RWPE2 (cell line): ENCODE data around the gene GPR137B.

ENCODE experiments used
- ATAC-seq: fragments of 200-7000 bp; cut with Tn5 transposase; 3 replicates; pipeline ENCODE4 v1.9.1; 2021; ENCODE audit warnings: low read depth
- DNase-seq: peaks from one replicate; pipeline ENCODE4 v3.0.0-alpha.2; 2020; ENCODE audit warnings: low spot score
- H3K27ac ChIP-seq: fragments of 450-650 bp; 2 replicates; pipeline ENCODE4 v1.5.1; 2017; ENCODE audit warnings: mild to moderate bottlenecking; ENCODE audit not compliant: poor library complexity, severe bottlenecking
- H3K27me3 ChIP-seq: fragments of 250-450 bp; sonication (Bioruptor Pico); 2 replicates; pipeline ENCODE4 v1.5.1; 2021; ENCODE audit warnings: mild to moderate bottlenecking, moderate library complexity; ENCODE audit not compliant: insufficient read depth, poor library complexity, severe bottlenecking
- H3K36me3 ChIP-seq: fragments of 250-450 bp; sonication (Bioruptor Pico); 2 replicates; pipeline ENCODE4 v1.5.1; 2020; ENCODE audit warnings: low read depth, mild to moderate bottlenecking, moderate library complexity
- H3K4me1 ChIP-seq: fragments of 250-450 bp; sonication (Bioruptor Pico); 2 replicates; pipeline ENCODE4 v1.5.1; 2021; ENCODE audit warnings: mild to moderate bottlenecking, moderate library complexity; ENCODE audit not compliant: insufficient read depth, poor library complexity, severe bottlenecking
- H3K4me3 ChIP-seq: fragments of 250-450 bp; sonication (Bioruptor Pico); 2 replicates; pipeline ENCODE4 v1.5.1; 2021; ENCODE audit warnings: mild to moderate bottlenecking, moderate library complexity; ENCODE audit not compliant: severe bottlenecking
- H3K9me3 ChIP-seq: fragments of 250-450 bp; sonication (Bioruptor Pico); 2 replicates; pipeline ENCODE4 v1.5.1; 2021; ENCODE audit warnings: mild to moderate bottlenecking, moderate library complexity; ENCODE audit not compliant: severe bottlenecking
- TF ChIP-seq, protein P1 (sequence below): fragments of 450-650 bp; IDR thresholded peaks from one replicate; pipeline ENCODE4 v1.5.1; 2017; ENCODE audit warnings: mild to moderate bottlenecking, moderate library complexity; ENCODE audit not compliant: poor library complexity, severe bottlenecking

GPR137B gene

DNA sequence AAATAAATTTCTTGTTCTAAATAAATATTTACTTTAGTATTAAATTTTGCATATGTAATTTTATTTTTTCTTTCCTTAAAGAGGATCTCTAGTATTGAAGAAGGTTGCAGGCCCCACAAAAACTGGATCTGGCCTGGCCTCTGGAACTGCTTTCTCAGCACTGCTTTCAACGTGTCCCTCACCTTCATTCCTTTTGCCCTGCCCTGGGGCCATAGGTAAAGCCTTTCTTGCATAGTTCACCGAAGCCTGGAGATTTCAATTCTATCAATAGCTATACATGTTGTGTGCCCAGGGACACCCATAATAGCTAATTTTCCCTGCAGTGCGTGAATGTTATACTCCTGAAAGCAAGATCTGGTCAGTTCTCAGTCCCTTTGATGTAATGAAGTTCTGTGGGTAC, 12.0 kb upstream of the GPR137B start:
- H3K4me1 ChIP-seq, result no peaks in the 10 kb centered on the region
- H3K9me3 ChIP-seq, result no peaks in the 10 kb centered on the region
- H3K4me3 ChIP-seq, result no peak overlapping the region
- no peaks in the 10 kb centered on the region for H3K27me3 ChIP-seq
- TF ChIP-seq, protein P1, sequence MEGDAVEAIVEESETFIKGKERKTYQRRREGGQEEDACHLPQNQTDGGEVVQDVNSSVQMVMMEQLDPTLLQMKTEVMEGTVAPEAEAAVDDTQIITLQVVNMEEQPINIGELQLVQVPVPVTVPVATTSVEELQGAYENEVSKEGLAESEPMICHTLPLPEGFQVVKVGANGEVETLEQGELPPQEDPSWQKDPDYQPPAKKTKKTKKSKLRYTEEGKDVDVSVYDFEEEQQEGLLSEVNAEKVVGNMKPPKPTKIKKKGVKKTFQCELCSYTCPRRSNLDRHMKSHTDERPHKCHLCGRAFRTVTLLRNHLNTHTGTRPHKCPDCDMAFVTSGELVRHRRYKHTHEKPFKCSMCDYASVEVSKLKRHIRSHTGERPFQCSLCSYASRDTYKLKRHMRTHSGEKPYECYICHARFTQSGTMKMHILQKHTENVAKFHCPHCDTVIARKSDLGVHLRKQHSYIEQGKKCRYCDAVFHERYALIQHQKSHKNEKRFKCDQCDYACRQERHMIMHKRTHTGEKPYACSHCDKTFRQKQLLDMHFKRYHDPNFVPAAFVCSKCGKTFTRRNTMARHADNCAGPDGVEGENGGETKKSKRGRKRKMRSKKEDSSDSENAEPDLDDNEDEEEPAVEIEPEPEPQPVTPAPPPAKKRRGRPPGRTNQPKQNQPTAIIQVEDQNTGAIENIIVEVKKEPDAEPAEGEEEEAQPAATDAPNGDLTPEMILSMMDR, result no peak
- DNase-seq (no peak), ATAC-seq (no peak)
- no peak overlapping the region for H3K27ac ChIP-seq
- H3K36me3 ChIP-seq, result no peaks in the 10 kb centered on the region

DNA sequence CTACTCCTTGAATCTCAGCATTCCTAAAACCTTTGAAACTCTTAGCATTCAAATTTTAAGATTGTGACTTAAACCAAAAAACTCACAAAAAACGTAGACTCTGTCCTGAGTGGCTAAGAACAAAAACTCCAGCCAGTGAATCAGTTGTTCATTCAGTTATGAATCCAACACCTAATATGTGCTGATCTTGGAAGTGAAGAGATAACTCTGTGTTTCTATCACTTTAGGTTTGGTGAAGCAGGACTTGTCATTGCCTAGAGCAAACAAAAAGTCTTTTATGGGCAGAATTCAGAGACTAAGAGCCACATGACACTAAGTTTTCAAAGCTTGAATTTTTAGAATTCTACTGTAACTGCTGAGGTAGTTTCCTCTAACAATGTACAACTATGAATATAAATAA, 10.4 kb upstream of the GPR137B start:
- TF ChIP-seq, protein P1, result no peak
- H3K4me1 ChIP-seq, result no peaks in the 10 kb centered on the region
- no peaks in the 10 kb centered on the region for H3K27me3 ChIP-seq
- no peak for DNase-seq
- no peak overlapping the region for H3K4me3 ChIP-seq
- no peaks in the 10 kb centered on the region for H3K9me3 ChIP-seq
- no peak overlapping the region for H3K27ac ChIP-seq
- no peak for ATAC-seq
- no peaks in the 10 kb centered on the region for H3K36me3 ChIP-seq

DNA sequence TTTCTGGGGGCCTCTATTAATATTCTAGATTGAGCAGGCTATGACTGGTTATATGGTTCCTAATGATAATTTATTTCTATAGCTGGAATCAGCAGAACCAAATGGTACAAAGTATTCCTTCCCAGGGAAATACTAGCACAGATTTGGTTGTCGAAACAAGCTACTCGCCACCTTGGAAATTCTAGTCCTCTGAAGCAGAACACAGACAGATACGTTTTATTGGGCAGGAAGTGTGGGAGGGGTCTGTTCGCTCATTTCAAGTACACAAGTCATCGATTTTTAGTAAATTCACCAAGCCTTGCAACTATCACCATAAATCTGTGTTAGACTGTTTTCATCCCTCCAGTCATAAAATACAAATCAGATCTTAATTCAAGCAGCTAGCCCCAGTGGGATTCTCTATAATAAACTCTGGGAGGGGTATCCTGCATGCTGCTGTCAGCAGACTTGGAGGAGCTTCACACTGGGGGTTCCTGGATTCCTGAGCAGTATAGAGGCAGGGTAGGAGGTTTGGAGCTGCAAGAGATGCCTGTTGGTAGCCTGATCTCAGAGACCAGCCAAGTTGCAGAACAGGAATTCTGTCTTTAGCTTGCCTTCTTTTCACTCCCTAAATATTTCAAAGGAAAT, 9.8 kb upstream of the GPR137B start:
- H3K4me1 ChIP-seq, result no peaks in the 10 kb centered on the region
- H3K9me3 ChIP-seq, result no peaks in the 10 kb centered on the region
- no peak overlapping the region for H3K4me3 ChIP-seq
- TF ChIP-seq, protein P1, result no peak
- ATAC-seq (no peak), DNase-seq (no peak)
- H3K27ac ChIP-seq, result no peak overlapping the region
- H3K36me3 ChIP-seq, result no peaks in the 10 kb centered on the region
- H3K27me3 ChIP-seq, result no peaks in the 10 kb centered on the region

DNA sequence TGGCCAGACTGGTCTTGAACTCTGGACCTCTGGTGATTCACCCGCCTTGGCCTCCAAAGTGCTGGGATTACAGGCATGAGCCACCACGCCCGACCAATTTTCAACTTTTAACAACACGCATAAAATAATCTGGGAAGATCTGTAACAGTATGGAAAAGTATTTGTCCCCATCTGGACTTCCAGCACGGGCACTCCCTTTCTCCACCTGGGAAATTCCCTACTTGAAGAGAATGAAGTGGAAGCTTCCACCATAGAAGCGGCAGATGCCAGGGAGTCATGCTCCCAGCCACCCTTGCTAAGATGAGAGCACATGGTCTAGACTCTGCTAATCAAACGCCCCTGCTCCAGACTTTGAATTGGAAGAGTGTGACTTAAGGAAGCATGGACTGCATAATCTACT, 9.0 kb upstream of the GPR137B start:
- Histone ChIP-seq H3K27me3 (no peaks in the 10 kb centered on the region), H3K27ac (no peak overlapping the region), H3K9me3 (no peaks in the 10 kb centered on the region), H3K36me3 (no peaks in the 10 kb centered on the region), H3K4me3 (no peak overlapping the region), H3K4me1 (no peaks in the 10 kb centered on the region)
- TF ChIP-seq, protein P1, result no peak
- ATAC-seq (no peak), DNase-seq (no peak)

DNA sequence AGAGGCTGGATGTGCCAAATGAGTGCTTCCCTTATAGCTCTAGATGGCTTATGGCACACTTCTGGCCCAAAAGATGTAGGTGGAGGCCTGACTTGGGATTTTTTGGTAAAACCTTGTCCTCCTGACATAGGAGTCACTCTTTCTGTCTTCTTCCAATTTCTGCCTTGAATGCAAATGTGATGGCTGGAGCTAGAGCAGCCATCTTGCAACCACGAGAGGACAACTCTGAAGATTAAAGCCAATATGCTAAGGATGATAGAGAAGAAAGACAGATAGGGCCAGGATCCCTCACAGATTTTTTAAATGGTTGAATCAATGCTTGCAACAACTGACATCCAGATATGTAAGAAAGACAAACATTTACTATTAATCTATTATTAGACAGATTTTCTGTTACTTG, 8.5 kb upstream of the GPR137B start:
- H3K36me3 ChIP-seq, result no peaks in the 10 kb centered on the region
- H3K27ac ChIP-seq, result no peak overlapping the region
- H3K27me3 ChIP-seq, result no peaks in the 10 kb centered on the region
- DNase-seq, result no peak
- TF ChIP-seq, protein P1, result no peak
- H3K4me1 ChIP-seq, result no peaks in the 10 kb centered on the region
- no peak overlapping the region for H3K4me3 ChIP-seq
- no peaks in the 10 kb centered on the region for H3K9me3 ChIP-seq
- no peak for ATAC-seq
